WTC11 (cell line): ENCODE data around the gene MAGI2. TPM values are rescaled to one million over a fixed set of nuclear protein-coding genes. Genes with fewer than 3 reads are reported as not detected.

Experiments
- ATAC-seq: fragments of 200-7000 bp; cut with Tn5 transposase; 2 replicates; pipeline ENCODE4 v1.10.0; 2021; ENCODE audit warnings: mild to moderate bottlenecking, moderate library complexity
- CTCF ChIA-PET: fragments of 300-600 bp; sonication (Branson Sonifier 250); formaldehyde crosslinking; loops from one replicate; lab custom pipeline; 2021; ENCODE audit warnings: antibody characterized with exemption; lab: Charles Lee
- POLR2A ChIA-PET: fragments of 350-600 bp; sonication (Branson Sonifier 250); formaldehyde crosslinking; loops from one replicate; lab custom pipeline; 2021; ENCODE audit warnings: antibody characterized with exemption; lab: Charles Lee
- DNase-seq: peaks from one replicate; pipeline ENCODE4 v3.0.0; 2021; ENCODE audit warnings: low spot score
- H3K27ac Mint-ChIP-seq: 2 replicates; pipeline ENCODE4 v1.8.0; 2021; ENCODE audit warnings: mixed read lengths
- H3K27me3 Mint-ChIP-seq: 2 replicates; pipeline ENCODE4 v1.8.0; 2021; ENCODE audit warnings: low read depth, mild to moderate bottlenecking, moderate library complexity, mixed read lengths
- H3K36me3 Mint-ChIP-seq: 2 replicates; pipeline ENCODE4 v1.8.0; 2021; ENCODE audit warnings: mixed read lengths
- H3K4me1 Mint-ChIP-seq: 2 replicates; pipeline ENCODE4 v1.8.0; 2022; ENCODE audit warnings: mixed read lengths
- H3K4me3 Mint-ChIP-seq: 2 replicates; pipeline ENCODE4 v1.8.0; 2021; ENCODE audit warnings: mild to moderate bottlenecking, moderate library complexity, mixed read lengths
- H3K9me3 Mint-ChIP-seq: 2 replicates; pipeline ENCODE4 v1.8.0; 2021; ENCODE audit warnings: mixed read lengths
- AFF4 ChIP-seq: sonication (generic); formaldehyde crosslinking; IDR thresholded peaks from 2 replicates; pipeline ENCODE4 v1.8.1; 2023; ENCODE audit warnings: mild to moderate bottlenecking, missing genetic modification reagents, borderline replicate concordance
- ATF2 ChIP-seq: sonication (generic); formaldehyde crosslinking; IDR thresholded peaks from 2 replicates; pipeline ENCODE4 v1.8.1; 2022; ENCODE audit warnings: low read depth, missing genetic modification reagents, borderline replicate concordance
- CBFB ChIP-seq: sonication (generic); formaldehyde crosslinking; IDR thresholded peaks from 2 replicates; pipeline ENCODE4 v1.8.1; 2022; ENCODE audit warnings: mild to moderate bottlenecking, low read depth, missing genetic modification reagents
- CREM ChIP-seq: sonication (generic); formaldehyde crosslinking; IDR thresholded peaks from 2 replicates; pipeline ENCODE4 v1.8.1; 2022; ENCODE audit warnings: mild to moderate bottlenecking, missing genetic modification reagents, moderate library complexity
- E2F1 ChIP-seq: sonication (generic); formaldehyde crosslinking; IDR thresholded peaks from 2 replicates; pipeline ENCODE4 v1.8.0; 2022; ENCODE audit warnings: mild to moderate bottlenecking, missing genetic modification reagents
- ELF4 ChIP-seq: sonication (generic); formaldehyde crosslinking; IDR thresholded peaks from 2 replicates; pipeline ENCODE4 v1.8.1; 2022; ENCODE audit warnings: low read depth, mild to moderate bottlenecking, moderate library complexity, missing genetic modification reagents
- EMX1 ChIP-seq: fragments of 250-450 bp; sonication (Bioruptor Pico); IDR thresholded peaks from 2 replicates; pipeline ENCODE4 v1.8.0; 2021; ENCODE audit warnings: mild to moderate bottlenecking
- ETV6 ChIP-seq: sonication (generic); formaldehyde crosslinking; IDR thresholded peaks from 2 replicates; pipeline ENCODE4 v1.8.1; 2022; ENCODE audit warnings: mild to moderate bottlenecking, missing genetic modification reagents
- FOXK1 ChIP-seq: sonication (generic); formaldehyde crosslinking; IDR thresholded peaks from 2 replicates; pipeline ENCODE4 v1.8.0; 2022; ENCODE audit warnings: mild to moderate bottlenecking, moderate library complexity, missing genetic modification reagents
- GABPB1 ChIP-seq: sonication (generic); formaldehyde crosslinking; IDR thresholded peaks from 2 replicates; pipeline ENCODE4 v1.8.1; 2023; ENCODE audit warnings: mild to moderate bottlenecking, missing genetic modification reagents
- HMGXB4 ChIP-seq: sonication (generic); formaldehyde crosslinking; IDR thresholded peaks from 2 replicates; pipeline ENCODE4 v1.8.1; 2023; ENCODE audit warnings: mild to moderate bottlenecking, moderate library complexity, missing genetic modification reagents
- IRF1 ChIP-seq: sonication (generic); formaldehyde crosslinking; IDR thresholded peaks from 2 replicates; pipeline ENCODE4 v1.8.0; 2023; ENCODE audit warnings: missing genetic modification reagents
- JUN ChIP-seq: sonication (generic); formaldehyde crosslinking; IDR thresholded peaks from 2 replicates; pipeline ENCODE4 v1.8.0; 2023; ENCODE audit warnings: mild to moderate bottlenecking, missing genetic modification reagents
- MLX ChIP-seq: sonication (generic); formaldehyde crosslinking; IDR thresholded peaks from 2 replicates; pipeline ENCODE4 v1.8.1; 2023; ENCODE audit warnings: mild to moderate bottlenecking, missing genetic modification reagents, moderate library complexity
- OVOL2 ChIP-seq: fragments of 250-450 bp; sonication (Bioruptor Pico); IDR thresholded peaks from 2 replicates; pipeline ENCODE4 v1.9.0; 2021; ENCODE audit warnings: mild to moderate bottlenecking, borderline replicate concordance
- SP1 ChIP-seq: sonication (generic); formaldehyde crosslinking; conservative IDR thresholded peaks from 2 replicates; pipeline ENCODE4 v1.8.1; 2022; ENCODE audit warnings: missing genetic modification reagents
- TCF7 ChIP-seq: sonication (generic); formaldehyde crosslinking; IDR thresholded peaks from 2 replicates; pipeline ENCODE4 v1.8.0; 2022; ENCODE audit warnings: mild to moderate bottlenecking, low read depth, missing genetic modification reagents, moderate library complexity
- TEAD4 ChIP-seq: sonication (generic); formaldehyde crosslinking; IDR thresholded peaks from 2 replicates; pipeline ENCODE4 v1.8.0; 2022; ENCODE audit warnings: mild to moderate bottlenecking, missing genetic modification reagents
- ZBTB21 ChIP-seq: sonication (generic); formaldehyde crosslinking; IDR thresholded peaks from 2 replicates; pipeline ENCODE4 v1.8.1; 2023; ENCODE audit warnings: mild to moderate bottlenecking, missing genetic modification reagents, borderline replicate concordance
- ZNF138 ChIP-seq: sonication (generic); formaldehyde crosslinking; conservative IDR thresholded peaks from 2 replicates; pipeline ENCODE4 v1.8.1; 2022; ENCODE audit warnings: mild to moderate bottlenecking, moderate library complexity, missing genetic modification reagents
- ZNF263 ChIP-seq: sonication (generic); formaldehyde crosslinking; IDR thresholded peaks from 2 replicates; pipeline ENCODE4 v1.8.1; 2022; ENCODE audit warnings: low read depth, mild to moderate bottlenecking, moderate library complexity, missing genetic modification reagents
- ZNF281 ChIP-seq: sonication (generic); formaldehyde crosslinking; IDR thresholded peaks from 2 replicates; pipeline ENCODE4 v1.8.0; 2023; ENCODE audit warnings: mild to moderate bottlenecking, missing genetic modification reagents
- ZNF423 ChIP-seq: fragments of 250-450 bp; sonication (Bioruptor Pico); IDR thresholded peaks from 2 replicates; pipeline ENCODE4 v2.1.2; 2022; ENCODE audit warnings: mild to moderate bottlenecking, moderate library complexity
- total RNA-seq: library from RNA; stranded (reverse); gene quantifications from 3 replicates; pipeline ENCODE4 v1.2.3, GENCODE V29; 2021
- TF ChIP-seq, protein P1 (sequence below): sonication (generic); formaldehyde crosslinking; IDR thresholded peaks from 2 replicates; pipeline ENCODE4 v1.8.1; 2022; ENCODE audit warnings: low read depth, mild to moderate bottlenecking, moderate library complexity, missing genetic modification reagents, borderline replicate concordance

MAGI2 gene
- total RNA-seq, 1 experiment from 2014 or later, result 26.6 TPM

DNA sequence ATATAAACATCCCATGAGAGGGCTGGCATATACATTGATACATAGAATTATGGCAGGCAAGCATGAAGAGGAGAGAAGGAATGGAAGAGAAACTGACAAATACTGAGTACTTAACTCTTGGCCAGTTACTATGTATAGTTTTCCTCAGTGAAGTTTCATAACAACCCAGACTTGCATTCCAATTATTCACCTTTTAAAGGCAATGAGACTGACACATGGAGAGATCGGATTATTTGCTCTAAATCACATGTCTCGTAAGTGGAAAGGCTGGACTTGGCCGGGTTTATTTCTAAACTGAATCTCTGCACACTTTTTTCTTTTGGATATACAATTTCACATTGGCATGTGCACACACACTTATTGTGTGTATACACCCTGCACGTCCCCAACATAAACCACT is 1106.6 kb downstream of the MAGI2 start:
- ATAC-seq, result no peak
- TF ChIP-seq ZNF263 (CRISPR knock-in tag), result no peak
- TF ChIP-seq E2F1 (CRISPR knock-in tag), result no peak
- no peak for TF ChIP-seq ZNF281 (CRISPR knock-in tag)
- TF ChIP-seq IRF1 (CRISPR knock-in tag), result no peak
- TF ChIP-seq OVOL2 (CRISPR knock-in tag), result no peak
- TF ChIP-seq AFF4, result no peak
- TF ChIP-seq HMGXB4 (CRISPR knock-in tag), result no peak
- TF ChIP-seq ZBTB21, result no peak
- TF ChIP-seq SP1 (CRISPR knock-in tag), result no peak
- TF ChIP-seq TCF7 (CRISPR knock-in tag), result no peak
- TF ChIP-seq ZNF138, result no peak
- no peak for TF ChIP-seq ZNF423
- no peak for TF ChIP-seq CREM (CRISPR knock-in tag)
- no peak for TF ChIP-seq ETV6 (CRISPR knock-in tag)
- TF ChIP-seq JUN, result no peak
- Mint-ChIP-seq H3K9me3 (peaks cover 4% of the 10 kb centered on the region; the same call in 1 of the 2 replicates), H3K4me1 (peaks cover 5% of the 10 kb centered on the region; the same call in 1 of the 2 replicates), H3K27me3 (no peaks in the 10 kb centered on the region), H3K4me3 (no peak overlapping the region), H3K36me3 (peaks cover 11% of the 10 kb centered on the region), H3K27ac (no peak overlapping the region)
- no peak for DNase-seq
- ChIA-PET CTCF (no interaction called here), POLR2A (no interaction called here)

GRCh38 chr7:78345979-78346378 is 1107.5 kb downstream of the MAGI2 start:
- Mint-ChIP-seq H3K4me1 (peaks cover 6% of the 10 kb centered on the region), H3K36me3 (peaks cover 11% of the 10 kb centered on the region), H3K27me3 (no peaks in the 10 kb centered on the region), H3K9me3 (peaks cover 4% of the 10 kb centered on the region; the same call in 1 of the 2 replicates), H3K27ac (no peak overlapping the region), H3K4me3 (no peak overlapping the region)
- ATAC-seq (no peak), DNase-seq (no peak)
- POLR2A ChIA-PET, result no interaction called here
- CTCF ChIA-PET, result no interaction called here
- no peak for TF ChIP-seq ELF4 (CRISPR knock-in tag)
- no peak for TF ChIP-seq CBFB (CRISPR knock-in tag)
- no peak for TF ChIP-seq FOXK1 (CRISPR knock-in tag)
- TF ChIP-seq, protein P1, sequence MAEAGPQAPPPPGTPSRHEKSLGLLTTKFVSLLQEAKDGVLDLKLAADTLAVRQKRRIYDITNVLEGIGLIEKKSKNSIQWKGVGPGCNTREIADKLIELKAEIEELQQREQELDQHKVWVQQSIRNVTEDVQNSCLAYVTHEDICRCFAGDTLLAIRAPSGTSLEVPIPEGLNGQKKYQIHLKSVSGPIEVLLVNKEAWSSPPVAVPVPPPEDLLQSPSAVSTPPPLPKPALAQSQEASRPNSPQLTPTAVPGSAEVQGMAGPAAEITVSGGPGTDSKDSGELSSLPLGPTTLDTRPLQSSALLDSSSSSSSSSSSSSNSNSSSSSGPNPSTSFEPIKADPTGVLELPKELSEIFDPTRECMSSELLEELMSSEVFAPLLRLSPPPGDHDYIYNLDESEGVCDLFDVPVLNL, result no peak
- TF ChIP-seq GABPB1 (CRISPR knock-in tag), result no peak
- no peak for TF ChIP-seq ATF2 (CRISPR knock-in tag)
- TF ChIP-seq TEAD4 (CRISPR knock-in tag), result no peak
- TF ChIP-seq EMX1 (CRISPR knock-in tag), result no peak
- no peak for TF ChIP-seq MLX
- no peak for TF ChIP-seq ETV6 (CRISPR knock-in tag)
